ENCODE data around the gene ATXN10.
"Not testable (repeated sequence)": the region's sequence is repeated elsewhere in the genome, so short reads cannot be mapped to it uniquely, and the experiment has no call there.

ATXN10 gene

DNA sequence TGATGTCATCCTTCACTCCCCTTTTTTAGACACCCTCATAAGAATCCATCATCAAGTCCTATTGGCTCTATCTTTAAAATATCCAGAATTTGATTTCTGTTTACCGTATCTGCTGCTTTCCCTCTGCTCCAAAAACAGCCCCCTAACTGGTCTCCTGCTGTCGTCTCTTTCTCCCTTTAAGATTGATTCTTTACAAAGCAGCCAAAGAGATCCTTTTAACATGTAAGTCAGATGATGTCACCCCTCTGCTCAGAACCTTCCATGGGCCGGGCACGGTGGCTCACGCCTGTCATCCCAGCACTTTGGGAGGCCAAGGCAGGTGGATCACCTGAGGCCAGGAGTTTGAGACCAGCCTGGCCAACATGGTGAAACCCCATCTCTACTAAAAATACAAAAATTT, 11.1 kb downstream of the ATXN10 start:
- not testable (repeated sequence) for H3K27me3 ChIP-seq (ENCODE audit: insufficient read depth, low read length); H2AFZ ChIP-seq (ENCODE audit: insufficient read depth, low read length, poor library complexity); H3K18ac ChIP-seq (ENCODE audit: low read length); H3K4me2 ChIP-seq (ENCODE audit: low read length); H3K14ac ChIP-seq (ENCODE audit: low read length); H2AK5ac ChIP-seq (ENCODE audit: low read length); H4K8ac ChIP-seq (ENCODE audit: low read depth, low read length); H3K23ac ChIP-seq (ENCODE audit: low read length); H4K12ac ChIP-seq (ENCODE audit: low read depth, low read length); H4K91ac ChIP-seq (ENCODE audit: low read depth, low read length); H3K9me3 ChIP-seq (ENCODE audit: insufficient read depth, low read depth, low read length); H3K79me1 ChIP-seq (ENCODE audit: low read length); H3K79me2 ChIP-seq (ENCODE audit: control insufficient read depth, insufficient read depth, low read length, poor library complexity); H2BK5ac ChIP-seq (ENCODE audit: low read depth, low read length, poor library complexity); H2BK120ac ChIP-seq (ENCODE audit: insufficient read depth, low read length, poor library complexity); H3K9ac ChIP-seq (ENCODE audit: low read length); H3K4me3 ChIP-seq (ENCODE audit: low read depth, low read length); H2BK12ac ChIP-seq (ENCODE audit: low read length); DNase-seq; H3K36me3 ChIP-seq (ENCODE audit: control insufficient read depth in 1 of 2, insufficient read depth in 2 of 2, low read length in 2 of 2); H3K4ac ChIP-seq (ENCODE audit: low read depth, low read length); H3K27ac ChIP-seq (ENCODE audit: low read depth, low read length)
- H3K4me1 ChIP-seq (ENCODE audit: control insufficient read depth in 1 of 2, insufficient read depth in 2 of 2, low read length in 2 of 2), result peaks cover 9 to 11% of the 10 kb centered on the region in 2 experiments
- no CpG with 5 or more reads among the region's 5 CpGs for WGBS (ENCODE audit: extremely low coverage, insufficient coverage, insufficient read length)

DNA sequence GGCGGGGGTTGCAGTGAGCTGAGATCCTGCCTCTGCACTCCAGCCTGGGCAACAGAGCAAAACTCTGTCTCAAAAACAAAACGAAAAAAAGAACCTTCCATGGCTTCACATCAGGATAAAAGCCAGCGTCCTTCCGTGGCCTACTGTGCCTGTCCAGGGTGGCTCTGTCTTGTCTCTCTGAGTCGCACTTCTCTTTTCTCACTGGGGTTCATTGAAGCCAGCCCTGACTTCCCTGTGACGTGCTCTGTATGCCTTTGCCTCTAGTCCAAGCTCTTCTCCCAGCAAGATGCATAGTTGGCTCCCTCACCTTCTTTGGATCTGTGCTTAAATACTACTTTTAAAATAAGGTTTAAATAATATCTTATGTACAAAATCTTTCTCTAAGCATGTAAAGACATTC, 11.6 kb downstream of the ATXN10 start:
- H3K27ac ChIP-seq (ENCODE audit: low read depth, low read length), result no peak overlapping the region

DNA sequence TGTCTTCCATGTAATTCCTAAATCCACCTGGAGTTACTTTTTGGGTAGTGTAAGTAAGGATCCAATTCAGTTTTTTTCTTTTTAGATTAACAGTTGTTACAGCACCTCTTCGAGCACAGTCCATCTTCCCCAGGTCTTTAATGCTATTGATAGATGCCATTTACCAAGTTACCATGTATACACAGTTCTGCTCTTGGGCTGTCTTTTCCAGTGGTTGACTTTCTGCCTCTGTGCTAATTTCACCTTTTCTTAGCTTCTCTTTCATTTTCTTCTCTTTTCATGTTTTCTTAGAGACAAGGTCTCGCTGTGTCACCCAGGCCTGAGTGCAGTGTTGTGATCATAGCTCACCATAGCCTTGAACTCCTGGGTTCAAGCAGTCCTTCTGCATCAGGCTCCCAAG, 12.0 kb downstream of the ATXN10 start:
- H2AFZ ChIP-seq (ENCODE audit: insufficient read depth, low read length, poor library complexity), result no peak overlapping the region
- H3K27me3 ChIP-seq (ENCODE audit: insufficient read depth, low read length), result no peaks in the 10 kb centered on the region
- H3K23ac ChIP-seq (ENCODE audit: low read length), result no peak overlapping the region
- peaks cover 12 to 13% of the 10 kb centered on the region in 2 experiments for H3K4me1 ChIP-seq (ENCODE audit: control insufficient read depth in 1 of 2, insufficient read depth in 2 of 2, low read length in 2 of 2)
- no peaks in the 10 kb centered on the region for H3K36me3 ChIP-seq (ENCODE audit: control insufficient read depth in 1 of 2, insufficient read depth in 2 of 2, low read length in 2 of 2)
- no peak overlapping the region for H3K9ac ChIP-seq (ENCODE audit: low read length)
- H2AK5ac ChIP-seq (ENCODE audit: low read length), result no peak overlapping the region
- H2BK120ac ChIP-seq (ENCODE audit: insufficient read depth, low read length, poor library complexity), result no peak overlapping the region
- H3K9me3 ChIP-seq (ENCODE audit: insufficient read depth, low read depth, low read length), result no peaks in the 10 kb centered on the region
- H2BK5ac ChIP-seq (ENCODE audit: low read depth, low read length, poor library complexity), result no peak overlapping the region
- no peak overlapping the region for H3K14ac ChIP-seq (ENCODE audit: low read length)
- H4K8ac ChIP-seq (ENCODE audit: low read depth, low read length), result no peak overlapping the region
- H3K4ac ChIP-seq (ENCODE audit: low read depth, low read length), result no peak overlapping the region
- no peak overlapping the region for H2BK12ac ChIP-seq (ENCODE audit: low read length)
- no peak overlapping the region for H3K4me2 ChIP-seq (ENCODE audit: low read length)
- no CpG with 5 or more reads among the region's 2 CpGs for WGBS (ENCODE audit: extremely low coverage, insufficient coverage, insufficient read length)
- no peak overlapping the region for H4K12ac ChIP-seq (ENCODE audit: low read depth, low read length)
- no peak for DNase-seq
- H3K4me3 ChIP-seq (ENCODE audit: low read depth, low read length), result no peak overlapping the region
- H3K18ac ChIP-seq (ENCODE audit: low read length), result no peak overlapping the region
- no peaks in the 10 kb centered on the region for H3K79me2 ChIP-seq (ENCODE audit: control insufficient read depth, insufficient read depth, low read length, poor library complexity)
- H4K91ac ChIP-seq (ENCODE audit: low read depth, low read length), result no peak overlapping the region
- no peak overlapping the region for H3K27ac ChIP-seq (ENCODE audit: low read depth, low read length)
- no peaks in the 10 kb centered on the region for H3K79me1 ChIP-seq (ENCODE audit: low read length)

More for the DNA sequence above, 11.6 kb downstream of the ATXN10 start:
- Histone ChIP-seq H4K8ac (ENCODE audit: low read depth, low read length) (no peak overlapping the region), H2AFZ (ENCODE audit: insufficient read depth, low read length, poor library complexity) (no peak overlapping the region), H2AK5ac (ENCODE audit: low read length) (no peak overlapping the region), H2BK120ac (ENCODE audit: insufficient read depth, low read length, poor library complexity) (no peak overlapping the region), H3K27me3 (ENCODE audit: insufficient read depth, low read length) (no peaks in the 10 kb centered on the region), H2BK5ac (ENCODE audit: low read depth, low read length, poor library complexity) (no peak overlapping the region), H3K36me3 (ENCODE audit: control insufficient read depth in 1 of 2, insufficient read depth in 2 of 2, low read length in 2 of 2) (no peaks in the 10 kb centered on the region), H3K79me1 (ENCODE audit: low read length) (no peaks in the 10 kb centered on the region), H4K91ac (ENCODE audit: low read depth, low read length) (no peak overlapping the region), H4K12ac (ENCODE audit: low read depth, low read length) (no peak overlapping the region), H3K9ac (ENCODE audit: low read length) (no peak overlapping the region), H3K4me3 (ENCODE audit: low read depth, low read length) (no peak overlapping the region), H3K4ac (ENCODE audit: low read depth, low read length) (peak overlapping the region; percentile 57), H3K14ac (ENCODE audit: low read length) (no peak overlapping the region), H3K18ac (ENCODE audit: low read length) (no peak overlapping the region), H3K4me1 (ENCODE audit: control insufficient read depth in 1 of 2, insufficient read depth in 2 of 2, low read length in 2 of 2) (peaks cover 9 to 11% of the 10 kb centered on the region in 2 experiments), H3K4me2 (ENCODE audit: low read length) (no peak overlapping the region), H3K79me2 (ENCODE audit: control insufficient read depth, insufficient read depth, low read length, poor library complexity) (no peaks in the 10 kb centered on the region), H2BK12ac (ENCODE audit: low read length) (no peak overlapping the region), H3K23ac (ENCODE audit: low read length) (no peak overlapping the region), H3K9me3 (ENCODE audit: insufficient read depth, low read depth, low read length) (no peaks in the 10 kb centered on the region)
- no peak for DNase-seq
- WGBS (ENCODE audit: extremely low coverage, insufficient coverage, insufficient read length), result no CpG with 5 or more reads among the region's 6 CpGs

DNA sequence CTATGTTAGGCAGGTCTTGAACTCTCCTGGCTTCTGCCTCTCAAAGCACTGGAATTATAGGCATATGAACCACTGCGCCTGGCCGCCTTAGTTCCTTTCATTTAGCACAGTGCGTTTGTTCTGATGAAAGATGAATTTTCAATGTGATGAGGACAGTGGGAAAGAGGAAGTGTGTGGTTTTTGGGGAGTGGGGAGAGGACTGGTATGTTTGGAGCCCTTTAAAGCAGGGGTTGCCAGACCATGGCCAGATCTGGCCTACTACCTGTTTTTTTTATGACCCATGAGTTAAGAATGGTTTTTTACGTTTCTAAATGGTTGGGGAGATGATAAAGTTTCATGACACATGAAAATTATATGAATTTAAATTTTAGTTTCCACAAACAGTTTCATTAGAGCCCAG, 12.5 kb downstream of the ATXN10 start:
- no peak overlapping the region for H3K14ac ChIP-seq (ENCODE audit: low read length)
- no peak overlapping the region for H4K91ac ChIP-seq (ENCODE audit: low read depth, low read length)
- H4K12ac ChIP-seq (ENCODE audit: low read depth, low read length), result no peak overlapping the region
- H3K23ac ChIP-seq (ENCODE audit: low read length), result no peak overlapping the region
- no peak overlapping the region for H3K18ac ChIP-seq (ENCODE audit: low read length)
- H3K4me2 ChIP-seq (ENCODE audit: low read length), result no peak overlapping the region
- H3K4ac ChIP-seq (ENCODE audit: low read depth, low read length), result no peak overlapping the region
- WGBS (ENCODE audit: extremely low coverage, insufficient coverage, insufficient read length), result no CpG with 5 or more reads among the region's 4 CpGs
- no peaks in the 10 kb centered on the region for H3K79me1 ChIP-seq (ENCODE audit: low read length)
- H2AFZ ChIP-seq (ENCODE audit: insufficient read depth, low read length, poor library complexity), result no peak overlapping the region
- no peak overlapping the region for H3K27ac ChIP-seq (ENCODE audit: low read depth, low read length)
- H2BK5ac ChIP-seq (ENCODE audit: low read depth, low read length, poor library complexity), result no peak overlapping the region
- no peak overlapping the region for H4K8ac ChIP-seq (ENCODE audit: low read depth, low read length)
- H3K9me3 ChIP-seq (ENCODE audit: insufficient read depth, low read depth, low read length), result no peaks in the 10 kb centered on the region
- no peak overlapping the region for H2BK12ac ChIP-seq (ENCODE audit: low read length)
- H2BK120ac ChIP-seq (ENCODE audit: insufficient read depth, low read length, poor library complexity), result no peak overlapping the region
- no peak overlapping the region for H3K4me3 ChIP-seq (ENCODE audit: low read depth, low read length)
- no peaks in the 10 kb centered on the region for H3K79me2 ChIP-seq (ENCODE audit: control insufficient read depth, insufficient read depth, low read length, poor library complexity)
- no peaks in the 10 kb centered on the region for H3K27me3 ChIP-seq (ENCODE audit: insufficient read depth, low read length)
- H3K36me3 ChIP-seq (ENCODE audit: control insufficient read depth in 1 of 2, insufficient read depth in 2 of 2, low read length in 2 of 2), result no peaks in the 10 kb centered on the region
- no peak overlapping the region for H3K9ac ChIP-seq (ENCODE audit: low read length)
- H2AK5ac ChIP-seq (ENCODE audit: low read length), result no peak overlapping the region
- H3K4me1 ChIP-seq (ENCODE audit: control insufficient read depth in 1 of 2, insufficient read depth in 2 of 2, low read length in 2 of 2), result peaks cover 12 to 14% of the 10 kb centered on the region in 2 experiments
- DNase-seq, result no peak

Data from trophoblast cell (in vitro differentiated cells and primary cell).